Right forelimb (tissue), 1 donor: Measurements from ENCODE around the gene CD9.

Experiments used
- DNase-seq: peaks from one replicate; pipeline ENCODE4 v3.0.0-alpha.2; 2018

CD9 gene

DNA sequence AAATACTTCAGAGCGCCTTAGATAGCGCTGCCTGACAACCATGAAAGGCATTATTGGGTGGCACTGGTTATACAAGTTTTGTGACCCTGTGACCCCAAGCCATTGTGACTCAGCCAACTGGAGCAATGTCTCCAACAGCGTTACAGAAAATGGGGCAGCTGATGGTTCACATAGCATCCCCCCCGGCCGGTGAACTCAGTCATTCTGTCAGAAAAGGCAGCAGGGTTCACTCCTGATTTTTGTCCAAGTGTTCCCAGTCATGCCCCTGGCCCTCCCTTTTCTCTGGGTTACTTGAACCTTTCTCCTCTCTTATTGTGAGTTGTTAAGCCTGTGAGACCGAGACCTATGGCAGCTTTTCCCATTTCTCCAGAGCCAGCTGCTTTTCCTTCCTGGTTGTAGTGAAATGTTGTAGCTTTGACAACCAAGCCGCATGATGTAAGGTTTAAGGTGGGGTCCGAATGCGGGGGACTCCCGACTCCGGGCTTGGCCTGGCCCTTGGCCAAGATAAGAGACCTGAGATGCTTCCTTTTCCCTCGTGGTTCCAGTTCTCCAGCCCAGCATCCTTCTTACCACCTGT lies 22.0 kb downstream of the CD9 start:
- DNase-seq: no peak

- DNase-seq: no peak
These were observed 23.3 kb downstream of the CD9 start for GRCh38 chr12:6223545-6223944.

- DNase-seq: no peak
These were observed 24.4 kb downstream of the CD9 start for GRCh38 chr12:6224550-6224949.

- DNase-seq: no peak
These were observed 25.4 kb downstream of the CD9 start for GRCh38 chr12:6225630-6226001.

GRCh38 chr12:6226002-6226678 lies 25.9 kb downstream of the CD9 start:
- DNase-seq: peak; percentile 80

GRCh38 chr12:6226679-6227051 lies 26.5 kb downstream of the CD9 start:
- DNase-seq: no peak

DNA sequence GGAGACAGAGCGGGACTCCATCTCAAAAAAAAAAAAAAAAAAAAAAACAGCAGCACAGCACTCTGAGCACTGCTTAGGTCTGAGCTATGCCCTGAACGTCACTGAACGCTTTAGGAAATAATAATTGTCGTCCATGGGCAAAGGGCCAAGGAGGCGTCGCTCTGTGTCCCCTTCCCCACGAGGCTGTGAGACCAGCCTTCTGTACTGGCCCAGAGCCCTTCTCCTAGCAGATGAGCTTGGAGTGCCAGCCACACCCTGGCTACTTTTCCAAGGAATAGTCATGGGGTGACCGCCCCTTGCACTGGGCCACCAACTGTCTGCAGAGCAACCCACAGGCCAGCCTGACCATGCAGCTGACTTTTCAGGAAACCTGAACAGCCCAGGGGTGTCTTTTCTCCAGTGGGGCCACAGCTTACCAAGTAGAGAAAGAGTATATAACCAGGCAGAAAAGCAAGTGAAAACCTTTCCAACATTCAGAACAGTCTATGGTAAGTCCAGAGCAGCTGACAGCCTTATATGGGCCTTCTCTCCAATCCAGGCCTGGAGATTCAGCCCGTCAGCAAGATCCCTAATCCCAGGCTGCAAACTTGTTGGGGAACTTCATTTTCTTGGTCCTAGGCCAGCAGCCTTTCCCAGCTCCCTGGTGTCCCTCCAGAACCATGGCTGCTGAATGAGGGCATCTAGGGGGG lies 28.5 kb downstream of the CD9 start:
- DNase-seq: peak; percentile 67

DNA sequence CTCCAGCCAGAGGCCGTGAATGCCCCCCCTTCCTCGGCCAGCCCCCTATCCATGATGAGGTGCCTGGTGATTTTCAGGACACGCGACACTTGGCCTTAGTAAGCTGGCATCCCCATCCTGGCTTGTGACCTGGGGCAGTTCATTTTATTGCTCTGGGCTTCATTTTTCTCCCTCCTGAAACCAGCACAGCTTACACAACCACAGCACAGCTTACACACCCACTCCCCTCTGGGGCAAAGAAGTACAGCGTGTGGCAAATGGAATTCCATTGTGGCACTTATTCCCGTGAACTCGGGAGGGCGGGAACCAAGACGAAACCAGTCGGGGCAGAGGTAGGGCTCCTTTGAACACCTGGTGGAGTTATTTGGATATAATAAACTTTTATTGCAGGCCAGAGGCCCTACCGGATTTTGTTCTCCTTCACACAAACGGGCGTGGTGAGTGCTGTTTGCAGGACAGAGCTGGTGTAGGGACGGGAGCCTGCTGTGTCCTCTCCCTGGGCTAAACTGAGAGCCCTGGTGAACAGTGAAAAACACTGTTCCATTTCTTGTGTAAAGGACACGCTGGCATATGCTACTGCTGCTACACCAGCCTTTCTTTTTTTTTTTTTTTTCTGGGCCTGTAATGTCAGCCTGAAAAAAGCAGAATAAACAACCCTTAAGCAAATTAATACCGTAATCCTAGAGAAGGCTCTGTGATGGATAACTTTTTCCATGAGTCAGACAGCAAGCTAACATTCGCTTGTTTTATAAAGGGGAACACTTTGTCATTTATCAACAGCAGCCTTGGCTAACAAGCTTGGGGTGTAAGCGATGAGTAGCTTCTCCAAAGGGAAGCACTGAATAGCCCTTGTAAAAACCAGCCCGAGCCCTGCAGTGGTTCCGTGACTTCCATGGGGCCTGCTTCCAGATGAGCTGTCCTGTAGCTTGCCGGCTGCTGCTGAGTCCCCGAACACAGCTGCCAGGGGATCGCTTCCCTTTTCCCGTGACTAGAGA lies 29.3 kb downstream of the CD9 start:
- DNase-seq: peak; percentile 76

- DNase-seq: no peak
These were observed 30.3 kb downstream of the CD9 start for GRCh38 chr12:6230321-6231110.

- DNase-seq: no peak
These were observed 31.4 kb downstream of the CD9 start for GRCh38 chr12:6231359-6232268.

DNA sequence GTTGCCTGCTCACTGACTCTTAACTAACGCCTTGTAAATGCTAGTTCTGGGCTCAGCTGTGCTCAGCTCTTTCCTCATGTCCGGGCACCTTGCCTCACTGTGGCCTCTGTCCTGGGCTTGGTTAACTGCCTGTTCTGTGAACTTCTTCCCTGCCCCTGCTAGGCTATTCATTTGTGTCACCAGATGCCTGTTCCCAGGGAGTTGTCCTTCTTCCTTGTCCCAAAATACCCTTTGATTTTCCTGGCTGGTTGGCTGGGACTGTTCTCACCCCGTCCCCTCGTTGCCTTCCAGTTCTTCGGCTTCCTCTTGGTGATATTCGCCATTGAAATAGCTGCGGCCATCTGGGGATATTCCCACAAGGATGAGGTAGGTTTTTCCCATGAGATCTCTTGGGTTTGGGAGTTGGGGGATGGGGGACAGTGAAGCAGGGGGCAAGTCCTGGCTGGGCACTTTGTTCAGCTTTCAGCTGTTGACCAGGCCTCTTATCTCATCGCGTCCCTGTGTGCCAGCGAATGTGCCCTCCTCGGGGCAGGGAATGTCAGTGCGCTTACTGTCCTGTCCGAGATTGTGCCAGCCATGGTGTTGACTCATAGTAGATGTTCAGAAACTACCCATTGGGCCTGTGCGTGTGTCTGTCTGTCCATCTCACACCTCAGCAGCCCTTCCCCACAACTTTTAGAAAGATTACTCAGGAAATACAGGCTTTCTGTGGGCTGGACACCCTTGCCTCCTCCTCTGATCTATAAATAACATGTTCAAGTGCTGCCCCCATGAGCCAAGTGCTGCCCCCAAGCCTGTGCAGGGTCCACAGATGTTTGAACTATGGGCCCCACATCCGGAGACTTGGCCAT lies 33.1 kb downstream of the CD9 start:
- DNase-seq: peak; percentile 47

- DNase-seq: no peak
These were observed 34.0 kb downstream of the CD9 start for GRCh38 chr12:6234214-6234613.

GRCh38 chr12:6234906-6235305 lies 34.7 kb downstream of the CD9 start:
- peak; percentile 38 for DNase-seq

GRCh38 chr12:6235499-6235898 lies 35.3 kb downstream of the CD9 start:
- DNase-seq: no peak

DNA sequence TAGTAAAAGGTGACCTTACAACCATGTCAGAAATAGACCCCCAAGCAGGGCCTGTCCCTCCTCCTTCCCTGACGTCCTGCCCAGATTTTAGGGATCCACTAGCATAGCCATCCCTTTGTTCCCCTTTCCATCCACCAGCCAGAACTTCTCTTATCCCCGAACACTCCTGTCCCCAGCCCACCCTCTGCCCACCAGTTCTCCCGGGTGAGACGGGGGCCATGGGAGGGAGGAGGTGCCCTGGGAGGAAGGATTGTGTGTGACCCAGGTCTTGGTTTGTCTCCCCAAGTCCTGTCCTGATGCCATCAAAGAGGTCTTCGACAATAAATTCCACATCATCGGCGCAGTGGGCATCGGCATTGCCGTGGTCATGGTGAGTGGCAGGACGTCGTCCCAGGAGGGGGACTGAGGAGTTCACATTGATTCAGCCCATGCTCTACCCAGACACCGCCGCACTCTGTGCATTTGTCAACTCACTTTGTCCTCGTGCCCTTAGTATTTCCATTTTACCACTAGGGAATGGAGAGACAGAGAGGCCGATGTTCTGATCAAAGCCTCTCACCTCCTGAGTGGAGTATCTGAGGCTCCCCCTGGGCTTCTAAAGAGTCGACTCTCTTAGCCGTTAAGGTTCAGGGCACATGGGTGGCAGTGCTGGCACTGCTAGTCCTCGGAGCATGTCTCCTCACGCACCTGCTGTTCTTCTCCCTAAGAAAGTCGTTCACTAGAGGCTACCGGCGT lies 35.9 kb downstream of the CD9 start:
- DNase-seq: peak; percentile 36

- no peak for DNase-seq
These were observed 36.4 kb downstream of the CD9 start for GRCh38 chr12:6236641-6236940.

GRCh38 chr12:6237830-6238229 lies 37.6 kb downstream of the CD9 start:
- no peak for DNase-seq

GRCh38 chr12:6238875-6239274 lies 38.7 kb downstream of the CD9 start:
- DNase-seq: no peak

DNA sequence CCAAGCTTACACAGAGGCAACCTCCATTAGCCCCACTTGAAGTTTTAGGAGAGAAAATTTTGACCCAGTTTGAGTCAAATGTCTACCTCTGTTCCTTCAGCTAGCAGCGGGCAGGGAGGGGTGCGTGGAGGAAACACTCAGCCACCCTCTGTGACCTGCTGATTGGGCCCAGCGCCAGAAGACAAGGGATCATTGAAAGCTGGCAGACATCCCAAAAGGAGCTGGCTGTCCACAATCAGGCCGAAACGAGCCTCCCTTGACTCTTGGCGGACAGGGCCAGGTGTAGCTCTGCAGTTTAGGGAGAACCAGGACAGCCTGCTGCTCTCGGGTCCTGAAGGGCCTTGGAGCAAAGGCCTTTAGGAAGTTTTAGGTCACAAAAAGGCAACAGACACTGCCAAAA lies 41.3 kb downstream of the CD9 start:
- DNase-seq: no peak

DNA sequence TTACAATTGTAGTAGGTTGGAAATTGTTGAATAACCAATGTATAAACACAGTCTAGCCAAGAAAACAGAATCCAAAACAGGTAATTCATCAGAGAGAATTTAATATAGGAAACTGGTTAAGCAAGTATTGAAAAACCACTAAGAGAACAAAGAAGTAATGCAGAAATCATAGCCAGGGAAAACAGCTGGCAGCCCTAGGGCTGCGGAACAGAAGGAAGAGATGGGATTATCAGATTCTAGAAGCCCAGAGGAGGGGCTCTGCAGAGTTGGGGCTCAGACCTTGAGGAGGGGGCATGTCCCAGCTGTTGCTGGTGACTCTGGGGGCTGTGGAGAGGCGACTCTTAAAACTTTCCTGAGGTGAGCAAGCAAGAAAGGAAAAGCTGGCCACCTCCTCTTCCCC lies 49.4 kb downstream of the CD9 start:
- DNase-seq: no peak
